Adrenal gland (tissue), 5 donors: ENCODE data around the gene CCDC78.

Experiments
- CTCF ChIP-seq, 6 experiments: fragments of 450-650 bp in 4 of 6; fragments of 200-600 bp in 2 of 6; sonication (generic) in 1 of 6; IDR thresholded peaks; 1 replicate in 5 of 6; 2 replicates in 1 of 6; pipeline versions ENCODE4 v1.5.1 to v1.8.0; 2016 to 2021; ENCODE audit warnings: antibody characterized with exemption in 6 of 6, mild to moderate bottlenecking in 2 of 6, moderate library complexity in 1 of 6
- POLR2A ChIP-seq, 2 donors: fragments of 450-650 bp; IDR thresholded peaks; one replicate each; pipeline ENCODE4 v1.6.1; 2017; ENCODE audit warnings: antibody characterized with exemption in 2 of 2, mild to moderate bottlenecking in 2 of 2, moderate library complexity in 1 of 2
- donor health status: DM: no; HTN: no; CAD: no.

DNA sequence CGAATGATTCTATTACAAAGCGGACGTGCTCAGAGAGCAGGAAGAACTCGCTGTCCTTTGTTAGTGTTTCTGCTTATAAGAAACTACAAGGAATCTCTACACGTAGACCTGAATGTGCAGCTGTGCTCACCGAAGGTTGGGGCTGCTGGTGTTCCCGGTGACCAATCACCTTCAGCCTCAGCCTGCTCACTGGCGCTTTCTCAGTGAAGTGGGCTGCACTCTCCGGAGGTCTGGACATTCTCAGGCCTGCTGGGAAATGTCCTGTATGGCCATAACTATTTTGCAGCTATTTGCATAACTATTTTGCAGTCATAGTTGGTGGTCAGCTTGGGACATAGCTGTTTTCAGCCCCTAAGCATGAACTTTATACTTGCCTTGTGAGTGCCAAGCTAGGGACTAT lies 24.2 kb upstream of the CCDC78 start:
- TF ChIP-seq CTCF (IDR thresholded peaks at IDR 0.05) (no peak), POLR2A (IDR thresholded peaks at IDR 0.05) (no peak)
